NCI-H748 (cell line): Measurements from ENCODE around the gene DGCR6L.
"Not testable (repeated sequence)": the region's sequence is repeated elsewhere in the genome, so short reads cannot be mapped to it uniquely, and the experiment has no call there.

Experiments
- DNase-seq: peaks from one replicate; lab custom pipeline; 2025; ENCODE audit not compliant: unreplicated experiment; lab: John Stamatoyannopoulos, UW

DGCR6L gene

GRCh38 chr22:20328569-20328930 is 8.7 kb upstream of the DGCR6L start:
- DNase-seq: peak; percentile 20

GRCh38 chr22:20325996-20326395 is 6.1 kb upstream of the DGCR6L start:
- not testable (repeated sequence) for DNase-seq

GRCh38 chr22:20324139-20324516 is 4.3 kb upstream of the DGCR6L start:
- DNase-seq: no peak

GRCh38 chr22:20321552-20322211 is 1.8 kb upstream of the DGCR6L start:
- DNase-seq: not testable (repeated sequence)

- not testable (repeated sequence) for DNase-seq
Observed at GRCh38 chr22:20320659-20321551, 1.0 kb upstream of the DGCR6L start.

DNA sequence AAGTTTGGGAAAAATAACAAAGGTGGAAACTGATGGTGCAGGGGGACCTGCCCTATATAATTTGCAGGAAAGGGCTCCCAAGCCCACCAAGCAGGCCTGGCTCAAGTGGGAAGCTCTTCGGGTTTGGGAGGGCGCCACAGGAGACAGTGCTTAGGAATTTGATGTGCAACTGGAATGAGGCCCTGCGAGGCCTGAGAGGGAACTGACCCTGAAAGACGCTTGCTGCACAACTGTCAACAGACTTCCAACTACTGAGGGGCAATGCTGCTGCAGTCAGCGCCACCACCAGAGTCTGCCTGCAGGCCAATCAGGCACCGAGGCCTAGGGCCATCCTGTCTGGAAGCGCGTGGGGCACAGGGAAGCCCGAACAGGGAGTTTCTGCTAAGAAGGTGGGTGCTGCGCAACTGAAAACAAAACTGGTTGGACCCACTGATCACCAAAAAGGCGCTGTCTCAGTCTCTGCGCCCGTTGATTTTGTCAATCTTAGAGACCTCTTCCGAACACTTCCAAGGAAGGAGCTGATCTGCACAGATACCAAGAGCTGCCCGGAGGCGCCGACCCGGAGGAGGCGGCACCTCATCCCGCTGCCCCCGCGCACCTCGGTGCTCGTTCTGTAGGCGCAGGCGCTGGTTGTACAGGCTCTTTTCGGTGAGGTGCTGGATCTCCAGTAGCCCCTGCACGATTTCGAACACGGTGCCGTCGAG is 667 bp downstream of the DGCR6L start:
- peak; percentile 4 for DNase-seq

DNA sequence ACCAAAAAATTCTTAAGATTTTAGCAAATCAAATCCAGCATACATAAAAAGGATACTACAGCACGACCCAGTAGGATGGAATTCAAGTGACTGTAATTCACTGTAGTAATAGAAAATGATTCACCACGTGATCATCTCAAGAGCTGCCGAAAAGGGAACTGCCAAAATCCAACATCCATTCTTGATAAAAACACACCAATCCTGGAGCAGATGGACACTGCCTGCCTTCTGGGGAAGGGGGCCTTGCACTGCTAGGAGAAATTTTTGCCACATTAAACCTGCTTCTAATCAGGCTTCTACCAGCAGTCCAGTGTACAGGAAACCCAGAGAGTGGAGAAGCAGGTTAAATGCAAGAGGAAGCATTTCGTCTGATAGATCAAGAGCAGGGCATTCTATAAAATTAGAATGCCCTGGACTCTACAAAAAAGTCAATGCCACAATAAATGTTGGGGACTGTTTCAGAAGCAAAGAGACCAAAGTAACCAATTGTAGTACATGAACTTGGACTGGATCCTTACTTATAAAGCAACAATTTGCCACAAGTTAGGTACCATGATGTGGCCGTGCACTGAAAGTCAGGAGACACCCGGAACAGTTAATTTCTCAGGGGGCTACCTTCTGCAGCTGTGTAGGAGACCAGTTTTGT is 1.7 kb downstream of the DGCR6L start:
- DNase-seq: not testable (repeated sequence)

DNA sequence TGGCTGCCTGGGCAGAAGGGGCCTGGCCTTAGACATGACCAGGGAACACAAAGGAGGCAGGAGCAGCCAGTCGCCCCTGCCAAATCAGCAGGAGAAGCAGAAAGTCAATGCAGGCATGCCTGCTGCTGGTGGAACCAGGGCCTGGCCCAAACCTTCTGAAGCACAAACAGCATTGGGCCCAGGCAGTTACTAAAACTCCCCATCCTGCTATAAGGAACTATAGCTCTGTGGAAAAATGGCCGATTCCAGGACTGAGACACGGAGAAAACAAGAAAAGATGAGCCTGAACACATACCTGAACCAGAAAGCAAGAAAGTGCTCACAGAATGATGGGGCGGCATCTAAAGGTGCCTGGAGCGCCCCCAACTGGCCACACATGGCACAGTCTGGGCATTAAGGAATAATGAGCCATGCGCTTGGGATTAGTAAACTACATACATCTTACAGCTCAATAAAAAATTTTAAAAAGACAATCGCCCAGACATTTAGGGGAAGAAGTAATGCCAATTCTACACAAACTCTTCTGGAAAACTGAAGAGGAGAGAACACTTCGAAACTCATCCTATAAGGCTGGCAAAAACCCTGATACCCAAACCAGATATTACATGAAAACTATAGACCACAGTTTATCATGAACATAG is 2.3 kb downstream of the DGCR6L start:
- DNase-seq: not testable (repeated sequence)

DNA sequence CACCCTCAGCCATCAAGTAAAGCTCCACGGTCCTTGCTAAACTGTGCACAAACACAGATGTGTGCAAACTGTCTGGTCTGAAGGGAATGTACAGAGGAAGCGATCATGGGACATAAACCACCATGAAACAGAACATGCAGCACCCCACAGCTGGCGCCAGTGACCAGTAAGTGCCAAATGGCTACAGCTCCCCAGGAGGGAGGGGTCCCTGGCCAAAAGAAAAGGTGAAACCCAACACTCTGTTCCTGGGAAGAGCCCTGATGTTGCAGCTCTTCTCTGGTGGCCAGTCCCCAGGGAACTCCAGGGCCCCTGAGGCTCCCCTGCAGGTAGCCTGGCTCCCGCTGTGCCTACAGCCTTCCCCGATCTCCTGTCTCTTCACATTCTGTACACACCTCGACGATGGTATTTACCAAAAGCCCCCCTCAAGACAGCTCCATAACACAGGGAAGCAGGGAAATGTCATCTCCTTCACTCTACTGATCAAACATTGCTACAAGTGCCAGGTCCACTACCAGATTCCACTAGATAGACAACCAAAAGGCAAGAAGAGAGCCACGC is 2.9 kb downstream of the DGCR6L start:
- DNase-seq: no peak

- no peak for DNase-seq
Observed at GRCh38 chr22:20316217-20316843, 3.5 kb downstream of the DGCR6L start.

GRCh38 chr22:20315337-20316216 is 4.3 kb downstream of the DGCR6L start:
- DNase-seq: no peak

DNA sequence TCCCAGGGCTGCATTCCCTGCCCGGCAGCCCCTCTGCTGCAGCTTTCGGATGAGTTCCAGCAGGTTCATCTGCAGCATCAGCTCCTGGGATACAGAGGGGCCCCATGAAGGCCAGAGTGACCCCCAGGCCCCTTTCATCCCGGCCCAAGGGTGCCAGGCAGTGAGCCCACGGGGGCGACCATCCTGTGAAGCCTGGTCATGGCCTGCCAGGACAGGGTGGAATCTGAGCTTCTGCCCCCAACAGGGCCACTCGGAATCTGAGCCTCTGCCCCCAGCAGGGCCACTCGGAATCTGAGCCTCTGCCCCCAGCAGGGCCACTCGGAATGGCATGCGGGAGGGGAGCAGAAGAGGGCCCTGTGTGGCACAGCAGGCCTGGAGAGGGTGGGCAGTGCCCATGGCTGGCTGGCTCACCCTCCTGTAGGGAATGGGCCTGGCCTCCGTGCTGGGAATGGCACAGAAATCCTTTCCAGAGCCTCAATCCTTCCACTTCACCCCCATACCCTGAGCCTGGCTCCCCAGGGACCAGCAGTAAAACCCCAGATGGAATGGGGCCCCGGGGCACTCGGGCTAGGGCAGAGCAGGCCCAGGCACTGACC is 5.0 kb downstream of the DGCR6L start:
- DNase-seq: not testable (repeated sequence)

- DNase-seq: not testable (repeated sequence)
Observed at GRCh38 chr22:20314206-20314605, 5.7 kb downstream of the DGCR6L start.

DNA sequence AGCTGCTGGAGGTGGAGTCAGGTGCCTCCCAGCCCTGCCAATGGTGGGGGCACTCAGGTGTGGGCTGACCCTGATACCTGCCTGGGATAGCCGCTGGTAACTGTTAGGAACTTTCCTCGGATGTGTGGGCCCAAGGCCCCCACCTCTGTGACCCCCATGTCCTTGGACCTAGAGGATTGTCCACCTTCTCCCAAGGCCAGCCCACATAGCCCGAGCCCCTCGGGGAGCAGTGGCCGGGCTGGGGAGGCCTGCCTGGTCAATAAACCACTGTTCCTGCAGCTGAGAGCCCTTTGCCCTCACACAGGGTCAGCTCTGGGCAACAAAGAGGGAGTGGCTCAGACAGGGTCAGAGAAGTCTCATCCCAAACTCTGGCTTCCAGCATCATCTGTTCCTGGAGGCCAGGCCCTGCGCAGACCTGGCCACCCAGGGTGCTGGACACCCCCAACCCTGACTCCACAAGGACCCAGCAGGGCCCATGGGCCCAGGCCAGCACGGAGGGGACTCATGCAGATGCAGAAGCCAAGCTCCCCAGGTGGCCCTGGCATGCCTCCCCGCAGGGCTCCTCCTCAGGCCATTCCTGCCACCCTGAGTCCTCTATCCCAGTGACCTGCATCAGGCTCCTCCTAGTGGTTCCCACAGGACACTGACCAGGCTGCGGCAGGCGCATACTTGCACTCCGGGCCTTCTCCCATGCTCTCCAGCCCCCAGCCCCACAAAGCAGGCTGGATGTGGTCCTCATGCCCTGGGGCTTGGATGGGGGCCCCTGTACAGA is 6.4 kb downstream of the DGCR6L start:
- DNase-seq: not testable (repeated sequence)

GRCh38 chr22:20312396-20313191 is 7.3 kb downstream of the DGCR6L start:
- no peak for DNase-seq

GRCh38 chr22:20311249-20312062 is 8.4 kb downstream of the DGCR6L start:
- DNase-seq: not testable (repeated sequence)
